Mucosa of descending colon (tissue), 3 donors: ENCODE measurements around the gene NOB1. TPM values are rescaled to one million over a fixed set of nuclear protein-coding genes. Genes with fewer than 3 reads are reported as not detected.

ENCODE experiments used
- ATAC-seq: fragments of 200-7000 bp; cut with Tn5 transposase; one replicate; pipeline ENCODE4 v1.9.1; 2020; ENCODE audit warnings: mild to moderate bottlenecking, moderate library complexity
- DNase-seq, 3 donors: peaks; one replicate each; pipeline ENCODE4 v3.0.0-alpha.2; 2020
- H3K36me3 ChIP-seq: fragments of 200-600 bp; one replicate; pipeline ENCODE4 v1.8.0; 2021; ENCODE audit warnings: low read depth, mild to moderate bottlenecking
- H3K4me1 ChIP-seq: fragments of 200-600 bp; one replicate; pipeline ENCODE4 v1.8.0; 2021; ENCODE audit warnings: low read depth, mild to moderate bottlenecking
- H3K4me3 ChIP-seq: fragments of 200-600 bp; one replicate; pipeline ENCODE4 v1.8.0; 2021; ENCODE audit warnings: mild to moderate bottlenecking
- H3K9me3 ChIP-seq: fragments of 200-600 bp; one replicate; pipeline ENCODE4 v1.8.0; 2021; ENCODE audit warnings: mild to moderate bottlenecking
- intact Hi-C, 2 donors: fragments of 100-400 bp; cut with DNase I in 1 of 2; cut with micrococcal nuclease in 1 of 2; formaldehyde crosslinking; loops; one replicate each; pipeline versions ENCODE4 v1.11.0 to v1.11.1; 2022; cut with DNase I, micrococcal nuclease
- total RNA-seq, 3 donors: library from RNA; stranded (reverse); fragmentation: NEBNext Ultra II Directional in 2 of 3; extraction: Animal tissue kit (Norgen Biotek cat#: 25700) in 2 of 3; gene quantifications; one replicate each; pipeline versions ENCODE4 v1.2.1 to v1.2.4, GENCODE V29; 2021 to 2023
- TF ChIP-seq, protein P1 (sequence below): fragments of 200-600 bp; IDR thresholded peaks from one replicate; pipeline ENCODE4 v1.8.0; 2022; ENCODE audit warnings: antibody characterized with exemption, mild to moderate bottlenecking
- donor health status: DM: no; HTN: no; CAD: no; lungs with moderate emphysema.
- donor health status: DM: no; HTN: no; CAD: no.
- donor health status: DM: no; HTN: yes; CAD: no.

The NOB1 gene
- total RNA-seq, 3 donors from 2014 or later = 36.1 to 38.9 (median 36.4) TPM

DNA sequence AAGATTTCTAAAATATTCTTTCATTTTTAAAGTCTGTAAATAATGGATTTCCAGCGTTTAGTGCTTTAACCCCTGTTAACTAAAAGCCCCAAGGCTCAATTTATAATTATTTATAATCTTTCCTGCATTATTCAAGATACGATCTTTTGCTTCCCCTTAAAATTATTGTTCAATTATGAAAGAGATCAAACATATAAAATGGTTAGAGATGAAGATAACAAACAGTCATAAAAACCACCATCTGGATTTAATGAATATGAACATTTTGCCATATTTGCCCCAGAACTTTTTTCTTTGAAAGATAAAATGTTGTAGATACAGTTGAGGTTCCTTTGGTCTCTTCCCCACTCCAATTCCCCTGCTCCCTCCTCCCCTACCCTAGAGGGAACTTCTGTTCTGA, 25.0 kb upstream of the NOB1 start:
- peaks cover 3% of the 10 kb centered on the region for H3K36me3 ChIP-seq
- intact Hi-C loops = no loop called here
- no peak for DNase-seq
- ATAC-seq = no peak
- H3K9me3 ChIP-seq = no peaks in the 10 kb centered on the region
- H3K4me3 ChIP-seq = no peak overlapping the region
- no peaks in the 10 kb centered on the region for H3K4me1 ChIP-seq
- TF ChIP-seq, protein P1, sequence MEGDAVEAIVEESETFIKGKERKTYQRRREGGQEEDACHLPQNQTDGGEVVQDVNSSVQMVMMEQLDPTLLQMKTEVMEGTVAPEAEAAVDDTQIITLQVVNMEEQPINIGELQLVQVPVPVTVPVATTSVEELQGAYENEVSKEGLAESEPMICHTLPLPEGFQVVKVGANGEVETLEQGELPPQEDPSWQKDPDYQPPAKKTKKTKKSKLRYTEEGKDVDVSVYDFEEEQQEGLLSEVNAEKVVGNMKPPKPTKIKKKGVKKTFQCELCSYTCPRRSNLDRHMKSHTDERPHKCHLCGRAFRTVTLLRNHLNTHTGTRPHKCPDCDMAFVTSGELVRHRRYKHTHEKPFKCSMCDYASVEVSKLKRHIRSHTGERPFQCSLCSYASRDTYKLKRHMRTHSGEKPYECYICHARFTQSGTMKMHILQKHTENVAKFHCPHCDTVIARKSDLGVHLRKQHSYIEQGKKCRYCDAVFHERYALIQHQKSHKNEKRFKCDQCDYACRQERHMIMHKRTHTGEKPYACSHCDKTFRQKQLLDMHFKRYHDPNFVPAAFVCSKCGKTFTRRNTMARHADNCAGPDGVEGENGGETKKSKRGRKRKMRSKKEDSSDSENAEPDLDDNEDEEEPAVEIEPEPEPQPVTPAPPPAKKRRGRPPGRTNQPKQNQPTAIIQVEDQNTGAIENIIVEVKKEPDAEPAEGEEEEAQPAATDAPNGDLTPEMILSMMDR = no peak

DNA sequence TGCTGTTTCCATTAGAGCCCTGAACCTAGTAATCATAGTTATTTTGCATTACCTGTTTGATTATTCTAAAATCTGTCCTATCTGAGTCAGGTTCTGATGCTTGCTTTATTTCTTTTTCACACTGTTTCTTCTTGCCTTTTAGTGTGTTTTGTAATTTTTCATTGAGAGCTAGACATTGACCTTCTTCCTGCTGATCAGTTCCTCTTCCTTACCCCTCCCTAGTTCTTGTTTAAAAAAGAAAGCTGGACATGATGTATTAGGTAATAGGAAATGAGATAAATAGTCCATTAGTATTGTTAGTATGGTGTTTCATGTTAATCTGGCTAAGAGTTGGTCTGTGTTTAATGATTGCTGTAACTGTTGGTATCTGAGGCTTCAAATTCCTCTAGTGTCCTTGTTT, 20.8 kb upstream of the NOB1 start:
- TF ChIP-seq, protein P1 = no peak
- no peak for DNase-seq

DNA sequence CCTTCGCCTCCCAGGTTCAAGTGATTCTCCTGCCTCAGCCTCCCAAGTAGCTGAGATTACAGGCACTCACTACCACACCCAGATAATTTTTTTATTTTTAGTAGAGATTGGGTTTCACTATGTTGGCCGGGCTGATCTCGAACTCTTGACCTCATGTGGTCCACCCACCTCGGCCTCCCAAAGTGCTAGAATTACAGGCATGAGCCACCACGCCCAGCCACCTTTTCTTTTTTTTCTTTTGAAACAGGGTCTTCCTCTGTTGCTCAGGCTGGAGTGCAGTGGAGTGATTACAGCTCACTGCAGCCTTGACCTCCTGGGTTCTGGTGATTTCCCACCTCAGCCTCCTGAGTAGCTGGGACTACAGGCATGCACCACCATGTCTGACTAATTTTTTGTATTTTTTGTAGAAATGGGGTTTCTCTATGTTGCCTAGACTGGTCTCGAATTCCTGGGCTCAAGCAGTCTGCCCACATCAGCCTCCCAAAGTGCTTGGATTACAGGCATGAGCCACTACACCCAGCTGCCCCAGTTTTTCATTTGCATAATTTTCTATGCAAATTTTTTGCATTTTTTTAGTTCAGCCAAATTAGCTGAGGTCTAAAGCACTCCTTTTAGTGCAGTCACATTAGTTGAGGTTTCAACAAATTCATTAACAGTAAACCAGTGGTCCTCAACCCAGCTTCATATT, 18.7 kb upstream of the NOB1 start:
- H3K36me3 ChIP-seq = no peaks in the 10 kb centered on the region
- peaks cover 13% of the 10 kb centered on the region for H3K4me1 ChIP-seq
- intact Hi-C loops = no loop called here
- no peaks in the 10 kb centered on the region for H3K9me3 ChIP-seq
- TF ChIP-seq, protein P1 = no peak
- no peak for ATAC-seq
- no peak overlapping the region for H3K4me3 ChIP-seq
- no peak for DNase-seq

More for the DNA sequence above, 20.8 kb upstream of the NOB1 start:
- intact Hi-C loops = no loop called here
- Histone ChIP-seq H3K36me3 (no peaks in the 10 kb centered on the region), H3K9me3 (no peaks in the 10 kb centered on the region), H3K4me3 (no peak overlapping the region), H3K4me1 (peaks cover 13% of the 10 kb centered on the region)
- ATAC-seq = no peak

DNA sequence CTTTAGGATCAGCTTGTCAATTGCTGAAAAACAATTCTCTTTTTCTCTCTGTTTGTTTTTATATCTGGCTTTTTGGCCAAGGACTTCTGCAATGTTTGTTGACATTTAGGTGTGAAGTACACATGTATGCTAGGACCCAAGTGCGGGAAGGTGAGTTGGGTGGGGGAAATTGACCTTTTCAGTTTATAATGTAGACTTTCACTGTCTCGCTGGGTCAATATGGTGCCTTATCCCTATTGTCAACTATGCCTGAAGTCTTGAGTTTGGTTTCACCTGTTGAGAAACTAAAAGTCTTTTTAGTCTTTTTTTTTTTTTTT, 16.9 kb upstream of the NOB1 start:
- DNase-seq (no peak), ATAC-seq (no peak)
- Histone ChIP-seq H3K36me3 (no peaks in the 10 kb centered on the region), H3K4me1 (peaks cover 13% of the 10 kb centered on the region), H3K4me3 (no peak overlapping the region), H3K9me3 (no peaks in the 10 kb centered on the region)
- intact Hi-C loops = no loop called here
- TF ChIP-seq, protein P1 = no peak

DNA sequence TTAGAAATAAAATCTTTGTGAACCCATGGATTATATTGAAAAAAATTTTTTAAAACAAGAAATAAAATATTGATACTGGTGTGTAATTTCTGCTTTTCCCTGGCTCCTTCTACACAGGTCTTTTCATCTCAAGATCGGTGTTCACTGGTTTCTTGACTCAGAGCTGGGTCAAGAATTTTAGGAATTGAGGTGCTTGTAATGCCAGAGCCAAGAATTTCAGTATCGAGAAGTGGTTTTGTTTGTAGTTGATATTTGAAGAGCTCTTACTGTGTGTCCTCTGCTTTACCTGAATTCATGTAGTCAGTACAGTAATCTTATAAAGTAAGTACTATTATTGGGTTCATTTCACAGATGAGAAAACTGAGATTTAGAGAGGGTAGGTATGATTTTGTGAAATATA, 14.7 kb upstream of the NOB1 start:
- intact Hi-C loops = no loop called here
- peaks cover 13% of the 10 kb centered on the region for H3K4me1 ChIP-seq
- no peak for ATAC-seq
- H3K9me3 ChIP-seq = no peaks in the 10 kb centered on the region
- H3K36me3 ChIP-seq = no peaks in the 10 kb centered on the region
- H3K4me3 ChIP-seq = no peak overlapping the region
- no peak for DNase-seq
- TF ChIP-seq, protein P1 = no peak

DNA sequence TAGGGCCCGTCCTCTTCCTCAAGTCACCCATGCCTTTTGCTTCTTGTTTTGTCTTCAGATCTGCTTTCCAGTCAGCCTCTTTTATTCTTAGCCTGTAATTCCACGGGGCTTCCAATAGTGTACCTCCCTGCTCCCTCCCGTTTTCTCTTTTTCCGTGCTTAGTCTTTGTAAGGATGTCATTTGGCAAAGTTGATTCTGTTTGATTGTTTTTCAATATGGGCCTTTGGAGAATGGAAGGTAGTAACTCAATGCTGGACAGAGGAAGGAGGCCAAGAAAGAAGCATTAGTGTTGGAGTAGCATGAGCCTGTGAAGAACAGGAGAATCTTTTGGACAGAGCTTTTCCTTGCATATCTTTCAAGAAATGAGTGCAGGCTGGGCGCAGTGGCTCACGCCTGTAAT, 13.9 kb upstream of the NOB1 start:
- DNase-seq = no peak
- Histone ChIP-seq H3K9me3 (no peaks in the 10 kb centered on the region), H3K4me3 (no peak overlapping the region), H3K4me1 (peaks cover 16% of the 10 kb centered on the region), H3K36me3 (no peaks in the 10 kb centered on the region)
- TF ChIP-seq, protein P1 = no peak
- intact Hi-C loops = no loop called here
- ATAC-seq = no peak
